Ishikawa (cell line): ENCODE measurements around the gene HCST.

Experiments
- CEBPB ChIP-seq: IDR thresholded peaks from 2 replicates; pipeline ENCODE4 v1.6.1; 2012
- CREB1 ChIP-seq: IDR thresholded peaks from 2 replicates; pipeline ENCODE4 v1.6.1; 2012; ENCODE audit warnings: low read depth
- EGR1 ChIP-seq: IDR thresholded peaks from 2 replicates; pipeline ENCODE4 v1.6.1; 2012
- EP300 ChIP-seq: IDR thresholded peaks from 2 replicates; pipeline ENCODE4 v1.6.1; 2012; ENCODE audit warnings: borderline replicate concordance
- FOXM1 ChIP-seq: IDR thresholded peaks from 2 replicates; pipeline ENCODE4 v1.6.1; 2012; ENCODE audit warnings: low read depth, borderline replicate concordance
- NFIC ChIP-seq: IDR thresholded peaks from 2 replicates; pipeline ENCODE4 v1.6.1; 2012
- RAD21 ChIP-seq: IDR thresholded peaks from 2 replicates; pipeline ENCODE4 v1.6.1; 2012; ENCODE audit warnings: low read depth
- TAF1 ChIP-seq: IDR thresholded peaks from 2 replicates; pipeline ENCODE4 v1.6.1; 2012; ENCODE audit warnings: low read depth, mild to moderate bottlenecking
- TCF12 ChIP-seq: IDR thresholded peaks from 2 replicates; pipeline ENCODE4 v1.6.1; 2012; ENCODE audit warnings: low read depth
- TEAD4 ChIP-seq: IDR thresholded peaks from 2 replicates; pipeline ENCODE4 v1.6.1; 2012
- YY1 ChIP-seq: IDR thresholded peaks from 2 replicates; pipeline ENCODE4 v1.6.1; 2012; ENCODE audit warnings: low read depth
- ZBTB7A ChIP-seq: IDR thresholded peaks from 2 replicates; pipeline ENCODE4 v1.6.1; 2012; ENCODE audit warnings: low read depth
- TF ChIP-seq, protein P1 (sequence below): IDR thresholded peaks from 2 replicates; pipeline ENCODE4 v1.6.1; 2012
- TF ChIP-seq, protein P2 (sequence below): IDR thresholded peaks from 2 replicates; pipeline ENCODE4 v1.6.1; 2012; ENCODE audit warnings: low read depth, mild to moderate bottlenecking
- TF ChIP-seq, protein P3 (sequence below): IDR thresholded peaks from 2 replicates; pipeline ENCODE4 v1.6.1; 2012

The HCST gene

DNA sequence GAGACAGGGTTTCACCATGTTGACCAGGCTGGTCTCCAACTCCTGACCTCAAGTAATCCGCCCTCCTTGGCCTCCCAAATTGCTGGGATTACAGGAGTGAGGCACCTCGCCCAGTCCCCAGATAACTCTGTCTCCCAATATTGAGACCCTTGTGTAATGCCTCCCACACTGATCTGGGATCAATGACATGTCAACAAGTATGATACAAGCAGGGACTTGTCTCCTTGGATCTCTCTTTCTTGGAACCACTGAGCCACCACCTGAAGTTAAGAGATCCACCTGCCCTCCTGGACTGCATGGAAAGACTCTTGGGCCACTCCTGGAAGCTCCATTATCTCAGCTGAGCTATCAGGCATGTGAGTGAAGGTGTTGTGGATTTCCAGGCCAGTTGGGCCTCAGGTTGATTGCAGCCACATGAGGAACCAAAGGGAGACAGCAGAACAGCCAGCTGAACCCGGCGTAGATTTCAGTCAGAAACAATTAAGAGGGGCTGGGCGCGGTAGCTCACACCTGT is 17.0 kb upstream of the HCST start:
- TF ChIP-seq, protein P1, sequence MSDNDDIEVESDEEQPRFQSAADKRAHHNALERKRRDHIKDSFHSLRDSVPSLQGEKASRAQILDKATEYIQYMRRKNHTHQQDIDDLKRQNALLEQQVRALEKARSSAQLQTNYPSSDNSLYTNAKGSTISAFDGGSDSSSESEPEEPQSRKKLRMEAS, result no peak
- TF ChIP-seq, protein P2, sequence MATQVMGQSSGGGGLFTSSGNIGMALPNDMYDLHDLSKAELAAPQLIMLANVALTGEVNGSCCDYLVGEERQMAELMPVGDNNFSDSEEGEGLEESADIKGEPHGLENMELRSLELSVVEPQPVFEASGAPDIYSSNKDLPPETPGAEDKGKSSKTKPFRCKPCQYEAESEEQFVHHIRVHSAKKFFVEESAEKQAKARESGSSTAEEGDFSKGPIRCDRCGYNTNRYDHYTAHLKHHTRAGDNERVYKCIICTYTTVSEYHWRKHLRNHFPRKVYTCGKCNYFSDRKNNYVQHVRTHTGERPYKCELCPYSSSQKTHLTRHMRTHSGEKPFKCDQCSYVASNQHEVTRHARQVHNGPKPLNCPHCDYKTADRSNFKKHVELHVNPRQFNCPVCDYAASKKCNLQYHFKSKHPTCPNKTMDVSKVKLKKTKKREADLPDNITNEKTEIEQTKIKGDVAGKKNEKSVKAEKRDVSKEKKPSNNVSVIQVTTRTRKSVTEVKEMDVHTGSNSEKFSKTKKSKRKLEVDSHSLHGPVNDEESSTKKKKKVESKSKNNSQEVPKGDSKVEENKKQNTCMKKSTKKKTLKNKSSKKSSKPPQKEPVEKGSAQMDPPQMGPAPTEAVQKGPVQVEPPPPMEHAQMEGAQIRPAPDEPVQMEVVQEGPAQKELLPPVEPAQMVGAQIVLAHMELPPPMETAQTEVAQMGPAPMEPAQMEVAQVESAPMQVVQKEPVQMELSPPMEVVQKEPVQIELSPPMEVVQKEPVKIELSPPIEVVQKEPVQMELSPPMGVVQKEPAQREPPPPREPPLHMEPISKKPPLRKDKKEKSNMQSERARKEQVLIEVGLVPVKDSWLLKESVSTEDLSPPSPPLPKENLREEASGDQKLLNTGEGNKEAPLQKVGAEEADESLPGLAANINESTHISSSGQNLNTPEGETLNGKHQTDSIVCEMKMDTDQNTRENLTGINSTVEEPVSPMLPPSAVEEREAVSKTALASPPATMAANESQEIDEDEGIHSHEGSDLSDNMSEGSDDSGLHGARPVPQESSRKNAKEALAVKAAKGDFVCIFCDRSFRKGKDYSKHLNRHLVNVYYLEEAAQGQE, result no peak
- TF ChIP-seq CREB1 (no peak), NFIC (no peak), YY1 (no peak), FOXM1 (no peak), TCF12 (no peak), TEAD4 (no peak), EGR1 (no peak), EP300 (no peak), TAF1 (no peak), CEBPB (no peak), RAD21 (no peak), ZBTB7A (no peak)
- TF ChIP-seq, protein P3, sequence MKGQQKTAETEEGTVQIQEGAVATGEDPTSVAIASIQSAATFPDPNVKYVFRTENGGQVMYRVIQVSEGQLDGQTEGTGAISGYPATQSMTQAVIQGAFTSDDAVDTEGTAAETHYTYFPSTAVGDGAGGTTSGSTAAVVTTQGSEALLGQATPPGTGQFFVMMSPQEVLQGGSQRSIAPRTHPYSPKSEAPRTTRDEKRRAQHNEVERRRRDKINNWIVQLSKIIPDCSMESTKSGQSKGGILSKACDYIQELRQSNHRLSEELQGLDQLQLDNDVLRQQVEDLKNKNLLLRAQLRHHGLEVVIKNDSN, result no peak

DNA sequence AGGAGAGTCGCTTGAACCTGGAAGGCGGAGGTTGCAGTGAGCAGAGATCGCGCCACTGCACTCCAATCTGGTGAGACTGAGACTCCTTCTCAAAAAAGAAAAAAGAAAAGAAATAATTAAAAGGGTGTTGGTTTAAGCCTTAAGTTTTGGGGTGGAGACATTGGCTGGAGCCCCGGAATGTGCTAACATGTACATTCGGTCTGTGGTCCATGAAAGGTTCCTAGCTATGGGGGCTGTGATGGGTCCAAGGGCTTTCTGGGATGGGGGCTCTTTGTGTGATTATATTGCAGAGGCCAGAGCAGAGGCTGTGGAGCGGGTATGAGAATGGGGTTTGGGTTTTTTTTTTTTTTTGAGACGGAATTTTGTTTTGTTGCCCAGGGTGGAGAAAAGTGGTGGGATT is 16.4 kb upstream of the HCST start:
- TF ChIP-seq, protein P1, result no peak
- TF ChIP-seq CREB1 (no peak), YY1 (no peak), FOXM1 (no peak), CEBPB (no peak), EP300 (no peak), TCF12 (no peak), TEAD4 (no peak), ZBTB7A (no peak)

DNA sequence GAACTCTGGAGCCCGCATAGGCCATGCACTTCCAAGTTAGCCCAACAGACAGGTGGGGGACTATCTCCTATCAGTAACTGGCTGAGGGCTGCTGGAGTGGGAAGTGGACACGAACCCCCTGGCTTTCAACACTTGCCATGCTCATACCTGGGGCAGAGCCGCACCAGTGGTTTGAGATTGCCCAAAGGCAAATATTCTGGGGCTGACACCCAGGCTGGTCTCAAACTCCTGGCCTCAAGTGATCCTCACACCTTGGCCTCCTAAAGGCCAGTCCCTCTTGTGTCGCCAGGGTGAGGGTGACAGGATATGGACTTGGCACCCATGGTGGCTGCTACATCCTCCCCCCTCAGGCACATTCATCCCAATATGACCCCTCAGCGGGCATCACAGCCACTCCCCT is 15.1 kb upstream of the HCST start:
- TF ChIP-seq, protein P2, result no peak
- TF ChIP-seq TCF12, result no peak
- TF ChIP-seq RAD21, result no peak
- no peak for TF ChIP-seq EGR1

DNA sequence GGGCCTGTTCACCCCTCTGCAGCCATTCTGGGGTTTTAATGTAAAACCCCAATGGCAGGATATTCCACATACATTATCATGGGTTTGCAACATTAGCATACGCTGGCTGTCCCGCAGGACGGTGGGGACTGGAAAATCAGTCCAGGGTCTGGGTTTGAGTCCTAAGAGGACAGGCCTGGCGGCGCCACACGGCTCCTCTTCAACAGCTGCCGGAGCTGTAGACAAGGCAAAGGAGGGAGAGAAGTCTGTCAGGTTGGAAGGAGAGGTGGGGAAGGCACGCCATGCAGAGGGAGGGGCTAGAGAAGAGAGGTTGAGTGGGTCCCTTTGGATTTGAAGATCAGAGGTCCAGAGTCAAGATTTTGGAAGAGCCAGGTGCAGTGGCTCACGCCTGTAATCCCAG is 13.9 kb upstream of the HCST start:
- TF ChIP-seq RAD21 (no peak), TAF1 (no peak), FOXM1 (no peak), CREB1 (no peak)
- TF ChIP-seq, protein P2, result no peak
- TF ChIP-seq, protein P1, result no peak

DNA sequence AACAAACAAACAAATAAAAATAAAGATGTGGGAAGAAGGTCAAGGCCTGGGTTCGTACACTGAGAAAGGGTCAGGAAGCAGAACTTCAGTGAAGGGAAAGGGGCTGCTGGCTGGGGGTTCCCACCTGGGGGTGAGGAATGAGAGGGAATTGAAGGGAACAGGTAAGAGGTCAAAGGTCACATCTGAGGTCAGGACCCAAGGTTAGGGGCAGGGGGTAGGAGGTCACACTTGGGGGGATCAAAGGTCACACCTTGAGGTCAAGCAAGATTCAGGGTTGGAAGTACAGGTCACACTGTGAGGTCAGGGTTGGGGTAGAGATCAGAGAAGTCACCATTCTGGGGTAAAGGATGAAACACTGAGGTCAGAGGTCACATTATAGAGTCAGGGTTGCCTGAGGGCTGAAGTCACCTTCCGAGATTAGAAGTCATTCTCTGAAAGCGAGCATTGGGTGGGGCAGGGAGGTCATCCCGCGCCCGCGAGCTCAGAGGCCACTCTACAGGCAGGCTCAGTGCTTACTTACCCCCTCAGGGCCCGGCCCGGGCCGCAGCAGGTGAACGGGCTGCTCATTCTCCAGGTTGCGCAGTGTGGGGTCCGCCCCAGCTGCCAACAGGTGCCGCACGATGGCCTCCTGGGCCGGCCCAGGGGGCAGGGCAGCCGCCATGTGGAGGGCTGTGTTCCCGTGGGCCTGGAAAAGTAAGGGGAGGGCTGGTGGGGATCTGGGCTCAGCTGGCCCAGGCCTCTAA is 12.8 kb upstream of the HCST start:
- TF ChIP-seq, protein P1, result no peak
- TF ChIP-seq TEAD4, result no peak
- TF ChIP-seq, protein P3, result no peak
- no peak for TF ChIP-seq TAF1
- TF ChIP-seq EGR1, result no peak
- no peak for TF ChIP-seq CREB1
